Hematopoietic multipotent progenitor cell treated with erythropoietin and hydrocortisone succinate and interleukin-3 and kit ligand, for 6 days (in vitro differentiated cells): ENCODE measurements around the gene FXR1.
A peak's percentile ranks its signal among the peaks of the same experiment; 100 is the strongest.
"Not testable (repeated sequence)": the region's sequence is repeated elsewhere in the genome, so short reads cannot be mapped to it uniquely, and the experiment has no call there.

Source experiments
- DNase-seq: peaks from one replicate; pipeline ENCODE4 v3.0.0-alpha.2; 2015

FXR1 gene

GRCh38 chr3:180912304-180913296, at the start of gene FXR1:
FXR1 (plus strand) TSS chr3:180912670; CDS start chr3:180912686, 16 bp downstream.
- DNase-seq: peak; percentile 96

- DNase-seq: no peak
Observed at GRCh38 chr3:180870008-180870699, 42.3 kb upstream of the FXR1 start.

- no peak for DNase-seq
Observed at GRCh38 chr3:180871901-180872300, 40.6 kb upstream of the FXR1 start.

GRCh38 chr3:180872430-180872829, 40.0 kb upstream of the FXR1 start:
- DNase-seq: not testable (repeated sequence)

- no peak for DNase-seq
Observed at GRCh38 chr3:180875124-180875698, 37.3 kb upstream of the FXR1 start.

GRCh38 chr3:180881065-180881801, 31.2 kb upstream of the FXR1 start:
- no peak for DNase-seq

- DNase-seq: no peak
Observed at GRCh38 chr3:180882115-180882514, 30.4 kb upstream of the FXR1 start.

GRCh38 chr3:180888992-180889560, 23.4 kb upstream of the FXR1 start:
- no peak for DNase-seq

- DNase-seq: no peak
Observed at GRCh38 chr3:180898572-180898971, 13.9 kb upstream of the FXR1 start.

GRCh38 chr3:180909369-180910127, 2.9 kb upstream of the FXR1 start:
- no peak for DNase-seq

- no peak for DNase-seq
Observed at GRCh38 chr3:180910823-180911222, 1.6 kb upstream of the FXR1 start.

- DNase-seq: no peak
Observed at GRCh38 chr3:180911876-180912303, 580 bp upstream of the FXR1 start.

GRCh38 chr3:180913581-180914404, 1.3 kb downstream of the FXR1 start:
- no peak for DNase-seq

GRCh38 chr3:180918542-180918941, 6.1 kb downstream of the FXR1 start:
- DNase-seq: no peak

GRCh38 chr3:180922242-180922641, 9.8 kb downstream of the FXR1 start:
- no peak for DNase-seq

- no peak for DNase-seq
Observed at GRCh38 chr3:180923561-180923960, 11.1 kb downstream of the FXR1 start.

- DNase-seq: no peak
Observed at GRCh38 chr3:180926526-180926925, 14.1 kb downstream of the FXR1 start.

- no peak for DNase-seq
Observed at GRCh38 chr3:180929376-180929775, 16.9 kb downstream of the FXR1 start.

GRCh38 chr3:180930526-180930925, 18.1 kb downstream of the FXR1 start:
- no peak for DNase-seq

- DNase-seq: no peak
Observed at GRCh38 chr3:180932819-180933218, 20.3 kb downstream of the FXR1 start.

- DNase-seq: no peak
Observed at GRCh38 chr3:180934638-180935037, 22.2 kb downstream of the FXR1 start.
